ENCODE measurements around the gene SLC16A2.
A peak's percentile ranks its signal among the peaks of the same experiment; 100 is the strongest.

SLC16A2 gene

DNA sequence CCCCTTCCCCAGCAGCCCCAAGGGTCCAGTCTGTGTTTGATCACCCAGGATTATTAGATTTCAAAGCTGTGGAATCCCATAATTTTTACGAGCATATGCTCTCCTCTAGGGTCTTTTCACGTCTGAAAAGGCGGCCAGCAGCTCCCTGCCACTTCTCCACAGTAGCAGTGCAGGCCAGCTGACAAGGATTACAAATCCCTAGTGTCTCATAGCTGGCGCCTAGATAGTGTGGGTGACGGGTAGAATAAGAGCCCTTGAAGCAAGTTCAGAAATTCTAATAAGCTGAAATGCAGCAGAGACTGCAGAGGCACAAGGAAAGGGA is 113.8 kb downstream of the SLC16A2 start:
- H3K9me3 ChIP-seq (ENCODE audit: control insufficient read depth, insufficient read depth, low read length): no peaks in the 10 kb centered on the region
- no peak overlapping the region for H3K27ac ChIP-seq (ENCODE audit: low read length)
- 0 out of 2 replicates have a peak, but pooled peaks cover 2% of the 10 kb centered on the region for H3K4me1 ChIP-seq (ENCODE audit: control insufficient read depth, insufficient read depth, low read length)
- no CpG with 5 or more reads among the region's 5 CpGs for WGBS (ENCODE audit: insufficient coverage, insufficient read length)
- no peak overlapping the region for H3K4me3 ChIP-seq (ENCODE audit: low read length)
- DNase-seq (ENCODE audit: low read depth, low spot score): no peak
- no peaks in the 10 kb centered on the region for H3K27me3 ChIP-seq (ENCODE audit: control insufficient read depth, insufficient read depth, low read length)
- H3K36me3 ChIP-seq (ENCODE audit: control insufficient read depth, insufficient read depth, low read length): no peaks in the 10 kb centered on the region

DNA sequence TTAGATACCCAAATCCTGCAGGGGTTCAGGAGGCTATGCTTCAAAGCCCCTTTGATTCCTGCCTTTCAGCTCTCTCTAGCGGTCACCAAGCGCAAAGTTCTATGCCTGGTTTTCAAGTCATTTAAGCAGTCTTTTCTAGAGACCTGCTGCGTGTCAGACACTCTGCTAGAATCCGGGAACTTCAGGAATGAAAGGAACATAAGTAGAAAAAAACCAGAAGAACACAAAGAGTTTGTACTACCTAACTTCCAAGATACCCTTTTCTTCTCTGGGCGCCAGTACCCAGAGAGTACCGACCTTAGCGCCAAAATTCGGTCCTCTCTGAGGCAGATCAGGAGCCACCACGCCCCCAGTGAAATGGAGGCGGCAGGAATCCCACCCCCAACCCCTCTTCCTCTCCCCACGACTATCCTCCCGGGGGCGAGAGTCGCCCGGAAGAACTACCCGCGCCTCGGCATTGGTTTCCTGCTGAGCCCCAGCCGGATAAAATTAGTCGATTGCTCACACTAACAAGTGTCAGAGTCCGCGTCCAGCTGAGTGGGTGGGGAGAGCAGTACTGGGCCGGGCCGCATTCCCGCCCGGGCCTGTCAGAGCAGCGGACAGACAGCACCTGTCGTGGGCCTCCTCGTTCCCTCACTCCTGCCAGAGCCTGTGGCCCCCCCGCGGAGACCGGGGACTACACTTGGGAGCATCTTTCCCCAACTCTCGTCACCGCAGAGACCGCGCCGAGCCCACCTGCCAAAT is 114.3 kb downstream of the SLC16A2 start:
- Histone ChIP-seq H3K9me3 (ENCODE audit: control insufficient read depth, insufficient read depth, low read length) (no peaks in the 10 kb centered on the region), H3K4me3 (ENCODE audit: low read length) (peak overlapping the region; percentile 24; the same call in 1 of the 2 replicates), H3K36me3 (ENCODE audit: control insufficient read depth, insufficient read depth, low read length) (no peaks in the 10 kb centered on the region), H3K27ac (ENCODE audit: low read length) (no peak overlapping the region), H3K27me3 (ENCODE audit: control insufficient read depth, insufficient read depth, low read length) (no peaks in the 10 kb centered on the region), H3K4me1 (ENCODE audit: control insufficient read depth, insufficient read depth, low read length) (0 out of 2 replicates have a peak, but pooled peaks cover 2% of the 10 kb centered on the region)
- no peak for DNase-seq (ENCODE audit: low read depth, low spot score)
- WGBS (ENCODE audit: insufficient coverage, insufficient read length): no CpG with 5 or more reads among the region's 37 CpGs

DNA sequence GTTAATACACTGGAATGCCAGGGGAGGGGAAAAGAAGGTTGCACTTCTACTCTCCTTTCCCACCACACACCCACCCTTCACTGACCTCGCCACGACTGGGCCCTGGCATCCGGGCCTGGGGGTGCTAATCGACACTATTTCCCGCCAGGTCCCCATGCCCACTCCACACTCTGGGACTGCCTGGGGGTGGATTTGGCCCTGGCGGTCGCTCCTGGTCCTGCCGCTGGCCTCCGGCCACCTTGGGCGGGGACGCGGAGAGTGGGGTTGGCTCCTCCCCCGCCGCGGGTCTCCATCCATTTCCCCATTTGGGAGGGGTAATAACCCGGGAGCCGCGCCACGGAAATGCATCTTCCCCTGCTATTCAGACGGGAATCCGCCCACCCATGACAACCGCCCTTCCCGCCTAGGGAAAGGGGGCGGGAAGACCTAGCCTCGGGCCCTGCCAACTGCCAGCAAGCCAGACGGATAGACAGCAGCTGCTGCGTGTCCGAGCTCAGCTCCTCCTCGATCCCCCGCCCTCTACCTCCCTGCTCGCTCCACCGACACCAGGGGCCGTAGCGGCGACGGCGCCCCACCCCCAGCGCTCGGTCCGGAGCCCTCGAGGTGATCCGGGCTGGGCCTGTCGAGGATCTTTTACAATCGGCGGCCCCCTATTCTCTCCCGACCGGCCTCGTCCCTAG is 115.0 kb downstream of the SLC16A2 start:
- Histone ChIP-seq H3K9me3 (ENCODE audit: control insufficient read depth, insufficient read depth, low read length) (no peaks in the 10 kb centered on the region), H3K27me3 (ENCODE audit: control insufficient read depth, insufficient read depth, low read length) (no peaks in the 10 kb centered on the region), H3K4me1 (ENCODE audit: control insufficient read depth, insufficient read depth, low read length) (0 out of 2 replicates have a peak, but pooled peaks cover 2% of the 10 kb centered on the region), H3K36me3 (ENCODE audit: control insufficient read depth, insufficient read depth, low read length) (no peaks in the 10 kb centered on the region), H3K4me3 (ENCODE audit: low read length) (peak overlapping the region; percentile 24; the same call in 1 of the 2 replicates), H3K27ac (ENCODE audit: low read length) (no peak overlapping the region)
- WGBS (ENCODE audit: insufficient coverage, insufficient read length): no CpG with 5 or more reads among the region's 48 CpGs
- DNase-seq (ENCODE audit: low read depth, low spot score): no peak

DNA sequence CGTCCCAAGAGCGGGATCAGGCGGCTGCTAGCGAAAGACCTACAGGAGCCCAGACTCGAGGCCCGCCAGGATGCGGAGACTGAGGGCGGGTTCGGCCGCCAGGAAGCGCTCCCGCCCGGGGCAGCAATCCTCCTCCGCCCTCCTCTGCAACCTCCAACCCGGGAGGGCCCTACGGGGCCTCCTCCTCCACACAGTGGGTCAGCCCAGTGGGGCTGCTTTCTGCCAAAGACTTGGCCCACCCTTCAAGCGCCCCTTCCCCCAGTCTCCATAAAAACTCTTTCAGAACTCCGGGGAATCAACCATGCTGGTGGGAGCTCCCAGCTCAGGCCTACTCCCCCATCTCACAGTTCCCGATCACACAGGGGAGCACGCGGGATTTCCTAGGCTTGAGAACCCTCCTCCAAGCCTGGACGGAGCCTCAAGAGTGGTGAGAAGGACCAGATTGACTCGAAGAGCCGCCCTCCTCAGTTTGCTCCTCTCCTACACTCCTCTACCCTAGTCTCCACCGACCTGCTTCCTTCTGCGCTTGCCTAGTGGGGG is 115.6 kb downstream of the SLC16A2 start:
- 0 out of 2 replicates have a peak, but pooled peaks cover 2% of the 10 kb centered on the region for H3K4me1 ChIP-seq (ENCODE audit: control insufficient read depth, insufficient read depth, low read length)
- no CpG with 5 or more reads among the region's 26 CpGs for WGBS (ENCODE audit: insufficient coverage, insufficient read length)
- no peaks in the 10 kb centered on the region for H3K27me3 ChIP-seq (ENCODE audit: control insufficient read depth, insufficient read depth, low read length)
- H3K4me3 ChIP-seq (ENCODE audit: low read length): no peak overlapping the region; the same call in 1 of the 2 replicates
- no peaks in the 10 kb centered on the region for H3K36me3 ChIP-seq (ENCODE audit: control insufficient read depth, insufficient read depth, low read length)
- no peaks in the 10 kb centered on the region for H3K9me3 ChIP-seq (ENCODE audit: control insufficient read depth, insufficient read depth, low read length)
- no peak for DNase-seq (ENCODE audit: low read depth, low spot score)
- H3K27ac ChIP-seq (ENCODE audit: low read length): no peak overlapping the region

DNA sequence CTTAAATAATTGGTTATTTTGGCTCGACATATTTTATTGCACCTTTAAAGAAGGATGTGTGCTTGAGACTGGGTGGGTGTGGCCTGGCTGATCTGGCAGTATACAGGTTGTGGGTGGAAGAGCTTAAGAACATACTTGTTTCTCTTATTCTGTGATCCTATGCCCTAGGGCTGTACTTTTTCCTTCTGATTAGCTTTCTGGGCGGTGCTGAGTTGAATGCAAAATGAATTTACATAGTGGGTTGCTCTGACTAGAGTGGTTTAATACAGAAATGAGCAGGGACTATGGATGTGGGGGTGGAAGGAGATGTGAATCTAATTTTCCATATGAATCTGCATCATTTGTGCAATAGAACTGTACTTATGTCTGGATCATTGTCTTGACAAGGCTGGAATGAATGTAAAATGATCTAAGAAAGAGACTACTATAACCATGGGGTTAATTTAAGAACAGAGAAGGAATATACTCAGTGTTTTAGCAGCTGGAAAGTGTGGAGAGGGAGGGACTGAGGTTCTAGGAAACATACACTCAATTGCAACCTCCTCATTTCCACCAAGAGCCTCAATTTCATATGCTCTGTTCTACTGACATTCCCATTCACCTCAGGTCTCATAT is 119.4 kb downstream of the SLC16A2 start:
- H3K27ac ChIP-seq (ENCODE audit: low read length): no peak overlapping the region
- H3K27me3 ChIP-seq (ENCODE audit: control insufficient read depth, insufficient read depth, low read length): no peaks in the 10 kb centered on the region
- H3K4me1 ChIP-seq (ENCODE audit: control insufficient read depth, insufficient read depth, low read length): 0 out of 2 replicates have a peak, but pooled peaks cover 2% of the 10 kb centered on the region
- DNase-seq (ENCODE audit: low read depth, low spot score): no peak
- H3K4me3 ChIP-seq (ENCODE audit: low read length): no peak overlapping the region
- WGBS (ENCODE audit: insufficient coverage, insufficient read length): no CpG with 5 or more reads among the region's 2 CpGs
- H3K9me3 ChIP-seq (ENCODE audit: control insufficient read depth, insufficient read depth, low read length): no peaks in the 10 kb centered on the region
- H3K36me3 ChIP-seq (ENCODE audit: control insufficient read depth, insufficient read depth, low read length): no peaks in the 10 kb centered on the region

DNA sequence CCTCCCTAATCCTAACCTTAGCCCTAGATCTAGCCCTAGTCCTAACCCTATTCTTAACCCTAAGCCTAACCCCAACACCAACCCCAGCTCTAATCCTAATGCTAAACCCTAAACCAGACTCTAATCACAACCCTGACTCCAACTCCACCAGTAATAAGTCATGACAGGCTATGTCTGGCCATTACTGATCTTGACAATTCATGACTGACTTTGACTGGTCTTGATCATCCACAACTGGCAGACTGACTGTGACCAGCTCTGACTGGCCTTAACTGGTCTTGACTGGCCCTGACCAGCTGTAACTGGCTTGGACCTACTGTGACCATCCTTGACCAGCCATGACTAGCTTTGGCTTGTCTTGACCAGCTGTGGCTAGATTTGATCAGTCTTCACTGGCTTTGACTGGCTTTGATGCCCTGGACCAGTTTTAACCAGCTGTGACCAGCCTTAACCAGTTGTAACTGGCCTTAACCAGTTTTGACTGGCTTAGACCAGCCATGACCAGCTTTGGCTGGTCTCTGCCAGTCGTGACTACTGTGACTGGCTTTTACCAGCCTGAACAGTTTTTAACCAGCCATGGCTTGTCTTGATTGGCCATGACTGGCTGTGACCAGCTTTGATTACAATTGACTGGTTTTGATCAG is 124.7 kb downstream of the SLC16A2 start:
- WGBS (ENCODE audit: insufficient coverage, insufficient read length): no CpG with 5 or more reads among the region's 1 CpG
- Histone ChIP-seq H3K36me3 (ENCODE audit: control insufficient read depth, insufficient read depth, low read length) (no peaks in the 10 kb centered on the region), H3K27ac (ENCODE audit: low read length) (no peak overlapping the region), H3K27me3 (ENCODE audit: control insufficient read depth, insufficient read depth, low read length) (no peaks in the 10 kb centered on the region), H3K9me3 (ENCODE audit: control insufficient read depth, insufficient read depth, low read length) (no peaks in the 10 kb centered on the region), H3K4me1 (ENCODE audit: control insufficient read depth, insufficient read depth, low read length) (no peaks in the 10 kb centered on the region), H3K4me3 (ENCODE audit: low read length) (no peak overlapping the region)
- DNase-seq (ENCODE audit: low read depth, low spot score): no peak

DNA sequence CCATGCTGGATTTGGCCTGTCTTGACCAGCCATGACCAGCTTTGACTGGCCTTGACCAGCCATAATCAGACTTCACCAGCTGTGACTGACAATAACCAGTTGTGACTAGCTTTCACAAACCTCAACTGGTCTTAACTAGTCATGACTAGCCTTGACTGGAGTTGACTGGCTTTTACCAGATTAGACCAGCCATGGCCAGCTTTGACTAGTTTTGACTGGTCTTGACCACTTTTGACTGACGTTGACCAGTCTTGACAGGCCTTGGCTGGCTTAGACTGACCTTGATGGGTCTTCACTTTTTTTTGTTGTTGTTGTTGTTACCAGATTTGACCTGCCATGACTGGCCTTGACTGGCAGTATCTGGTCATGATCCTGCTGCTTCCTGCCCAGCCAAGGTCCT is 125.7 kb downstream of the SLC16A2 start:
- Histone ChIP-seq H3K27ac (ENCODE audit: low read length) (no peak overlapping the region), H3K27me3 (ENCODE audit: control insufficient read depth, insufficient read depth, low read length) (no peaks in the 10 kb centered on the region), H3K4me3 (ENCODE audit: low read length) (no peak overlapping the region), H3K4me1 (ENCODE audit: control insufficient read depth, insufficient read depth, low read length) (no peaks in the 10 kb centered on the region), H3K36me3 (ENCODE audit: control insufficient read depth, insufficient read depth, low read length) (no peaks in the 10 kb centered on the region), H3K9me3 (ENCODE audit: control insufficient read depth, insufficient read depth, low read length) (no peaks in the 10 kb centered on the region)
- DNase-seq (ENCODE audit: low read depth, low spot score): no peak
- no CpG with 5 or more reads among the region's 1 CpG for WGBS (ENCODE audit: insufficient coverage, insufficient read length)

DNA sequence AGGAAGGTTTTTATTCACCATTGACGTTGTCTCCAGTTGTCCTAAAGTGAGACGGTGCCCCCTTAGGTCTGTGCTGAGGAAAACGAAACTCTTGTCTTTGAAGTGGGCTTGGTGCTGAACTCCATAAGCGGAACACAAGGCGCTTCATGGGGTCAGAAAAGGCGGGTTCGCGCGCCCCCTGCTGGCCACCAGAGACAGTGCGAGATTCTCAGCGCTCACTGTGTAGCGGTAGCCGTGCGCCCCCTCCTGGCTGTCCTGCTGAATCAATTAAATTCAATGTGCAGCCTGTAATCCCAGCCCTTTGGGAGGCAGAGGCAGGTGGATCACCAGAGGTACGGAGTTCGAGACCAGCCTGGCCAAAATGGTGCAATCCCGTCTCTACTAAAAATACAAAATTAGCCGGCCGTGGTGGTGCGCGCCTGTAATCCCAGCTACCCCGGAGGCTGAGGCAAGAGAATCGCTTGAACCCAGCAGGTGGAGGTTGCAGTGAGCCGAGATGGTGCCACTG is 129.1 kb downstream of the SLC16A2 start:
- Histone ChIP-seq H3K36me3 (ENCODE audit: control insufficient read depth, insufficient read depth, low read length) (no peaks in the 10 kb centered on the region), H3K4me1 (ENCODE audit: control insufficient read depth, insufficient read depth, low read length) (no peaks in the 10 kb centered on the region), H3K27ac (ENCODE audit: low read length) (no peak overlapping the region), H3K9me3 (ENCODE audit: control insufficient read depth, insufficient read depth, low read length) (no peaks in the 10 kb centered on the region), H3K4me3 (ENCODE audit: low read length) (no peak overlapping the region), H3K27me3 (ENCODE audit: control insufficient read depth, insufficient read depth, low read length) (no peaks in the 10 kb centered on the region)
- DNase-seq (ENCODE audit: low read depth, low spot score): no peak
- no CpG with 5 or more reads among the region's 24 CpGs for WGBS (ENCODE audit: insufficient coverage, insufficient read length)

DNA sequence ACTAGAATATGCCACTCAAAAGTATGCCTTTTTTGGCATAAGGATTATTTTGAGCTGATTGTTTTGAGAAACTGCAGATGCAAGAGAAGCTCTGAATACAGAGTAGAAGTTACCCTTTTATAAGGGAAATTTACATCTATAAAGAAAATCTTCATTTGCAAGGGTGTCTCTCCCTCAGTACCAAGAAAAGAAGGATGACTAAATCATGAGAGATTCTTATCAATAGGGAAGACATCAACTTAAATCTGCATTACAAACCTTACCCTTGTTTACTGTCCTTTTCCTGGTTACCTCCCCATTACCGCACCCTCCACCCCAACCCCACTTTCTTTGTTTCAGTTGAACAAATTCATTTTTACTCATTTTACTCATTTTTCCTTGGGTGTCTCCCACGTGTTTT is 130.6 kb downstream of the SLC16A2 start:
- Histone ChIP-seq H3K27ac (ENCODE audit: low read length) (no peak overlapping the region), H3K4me1 (ENCODE audit: control insufficient read depth, insufficient read depth, low read length) (no peaks in the 10 kb centered on the region), H3K27me3 (ENCODE audit: control insufficient read depth, insufficient read depth, low read length) (no peaks in the 10 kb centered on the region), H3K36me3 (ENCODE audit: control insufficient read depth, insufficient read depth, low read length) (no peaks in the 10 kb centered on the region), H3K9me3 (ENCODE audit: control insufficient read depth, insufficient read depth, low read length) (no peaks in the 10 kb centered on the region), H3K4me3 (ENCODE audit: low read length) (no peak overlapping the region)
- no peak for DNase-seq (ENCODE audit: low read depth, low spot score)
- WGBS (ENCODE audit: insufficient coverage, insufficient read length): no CpG with 5 or more reads among the region's 2 CpGs

DNA sequence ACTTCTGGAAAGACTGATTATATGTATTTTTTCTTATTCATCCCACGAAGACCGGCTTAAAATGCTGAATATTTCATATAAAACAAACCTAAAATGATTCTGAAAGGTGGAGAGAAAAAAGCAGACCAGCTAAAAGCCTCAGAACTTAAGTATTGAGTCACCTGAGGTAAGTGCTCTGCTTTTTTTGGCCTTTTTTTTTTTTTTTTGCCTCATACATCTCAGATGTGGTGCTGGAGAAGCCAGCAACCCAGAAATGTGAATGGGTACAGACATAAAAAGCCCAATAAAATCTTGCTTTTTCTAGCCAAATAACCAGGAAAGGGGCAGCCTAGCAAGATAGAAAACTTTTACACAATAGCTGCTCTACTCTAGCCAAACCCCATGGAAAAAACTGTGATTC is 136.1 kb downstream of the SLC16A2 start:
- no peak for DNase-seq (ENCODE audit: low read depth, low spot score)
- Histone ChIP-seq H3K27me3 (ENCODE audit: control insufficient read depth, insufficient read depth, low read length) (no peaks in the 10 kb centered on the region), H3K36me3 (ENCODE audit: control insufficient read depth, insufficient read depth, low read length) (no peaks in the 10 kb centered on the region), H3K27ac (ENCODE audit: low read length) (no peak overlapping the region), H3K4me1 (ENCODE audit: control insufficient read depth, insufficient read depth, low read length) (no peaks in the 10 kb centered on the region), H3K4me3 (ENCODE audit: low read length) (no peak overlapping the region), H3K9me3 (ENCODE audit: control insufficient read depth, insufficient read depth, low read length) (no peaks in the 10 kb centered on the region)
- WGBS (ENCODE audit: insufficient coverage, insufficient read length): no CpG with 5 or more reads among the region's 2 CpGs

All from iPS DF 6.9 (cell line).